C4-2B (cell line): ENCODE results near the gene NRXN3.

Experiments
- H3K27ac ChIP-seq: fragments of 450-650 bp; 2 replicates; pipeline ENCODE4 v1.5.1; 2017
- ZFX ChIP-seq: fragments of 450-650 bp; IDR thresholded peaks from 2 replicates; pipeline ENCODE4 v1.6.1; 2017
- TF ChIP-seq, protein P1 (sequence below): fragments of 450-650 bp; conservative IDR thresholded peaks from 2 replicates; pipeline ENCODE4 v1.5.1; 2017; ENCODE audit warnings: mild to moderate bottlenecking

Gene NRXN3

DNA sequence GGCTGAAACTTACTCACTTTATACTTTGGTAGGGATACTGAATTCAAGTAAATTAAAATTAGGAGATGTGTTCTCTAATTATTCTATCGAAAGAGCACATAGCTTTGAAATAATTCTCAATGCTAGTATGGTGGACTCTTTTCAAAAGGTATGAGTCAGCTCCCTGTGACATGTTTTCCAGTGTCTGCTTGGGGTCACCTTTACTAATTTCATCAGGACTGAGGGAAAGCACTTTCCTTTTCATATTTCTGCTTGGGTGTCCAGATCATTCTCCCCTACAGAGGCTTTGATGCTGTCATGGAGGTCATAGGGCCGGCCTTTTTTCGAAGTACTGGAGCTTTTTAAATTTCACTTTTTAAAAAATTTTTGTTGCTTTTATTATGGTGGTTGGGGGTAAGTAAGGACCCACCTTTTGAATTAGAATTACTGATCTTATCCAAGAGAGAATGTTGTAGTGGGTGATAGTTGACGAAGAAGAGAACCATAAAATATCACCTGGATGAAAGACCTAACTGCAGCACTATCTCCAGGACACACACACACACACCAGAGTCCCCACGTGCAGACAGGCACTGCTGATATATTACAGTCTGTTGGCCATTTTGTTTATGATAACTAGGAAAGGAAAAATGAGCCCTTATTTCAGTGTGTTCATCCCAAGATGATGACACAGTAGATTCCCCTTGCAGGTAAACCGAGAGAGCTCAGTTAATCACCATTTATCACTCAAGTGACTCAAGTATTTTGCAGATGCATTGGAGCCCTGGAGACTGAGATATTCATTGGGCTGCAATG lies 1482.5 kb downstream of the NRXN3 start:
- TF ChIP-seq, protein P1, sequence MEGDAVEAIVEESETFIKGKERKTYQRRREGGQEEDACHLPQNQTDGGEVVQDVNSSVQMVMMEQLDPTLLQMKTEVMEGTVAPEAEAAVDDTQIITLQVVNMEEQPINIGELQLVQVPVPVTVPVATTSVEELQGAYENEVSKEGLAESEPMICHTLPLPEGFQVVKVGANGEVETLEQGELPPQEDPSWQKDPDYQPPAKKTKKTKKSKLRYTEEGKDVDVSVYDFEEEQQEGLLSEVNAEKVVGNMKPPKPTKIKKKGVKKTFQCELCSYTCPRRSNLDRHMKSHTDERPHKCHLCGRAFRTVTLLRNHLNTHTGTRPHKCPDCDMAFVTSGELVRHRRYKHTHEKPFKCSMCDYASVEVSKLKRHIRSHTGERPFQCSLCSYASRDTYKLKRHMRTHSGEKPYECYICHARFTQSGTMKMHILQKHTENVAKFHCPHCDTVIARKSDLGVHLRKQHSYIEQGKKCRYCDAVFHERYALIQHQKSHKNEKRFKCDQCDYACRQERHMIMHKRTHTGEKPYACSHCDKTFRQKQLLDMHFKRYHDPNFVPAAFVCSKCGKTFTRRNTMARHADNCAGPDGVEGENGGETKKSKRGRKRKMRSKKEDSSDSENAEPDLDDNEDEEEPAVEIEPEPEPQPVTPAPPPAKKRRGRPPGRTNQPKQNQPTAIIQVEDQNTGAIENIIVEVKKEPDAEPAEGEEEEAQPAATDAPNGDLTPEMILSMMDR = no peak
- TF ChIP-seq ZFX = no peak
- no peak overlapping the region for H3K27ac ChIP-seq

DNA sequence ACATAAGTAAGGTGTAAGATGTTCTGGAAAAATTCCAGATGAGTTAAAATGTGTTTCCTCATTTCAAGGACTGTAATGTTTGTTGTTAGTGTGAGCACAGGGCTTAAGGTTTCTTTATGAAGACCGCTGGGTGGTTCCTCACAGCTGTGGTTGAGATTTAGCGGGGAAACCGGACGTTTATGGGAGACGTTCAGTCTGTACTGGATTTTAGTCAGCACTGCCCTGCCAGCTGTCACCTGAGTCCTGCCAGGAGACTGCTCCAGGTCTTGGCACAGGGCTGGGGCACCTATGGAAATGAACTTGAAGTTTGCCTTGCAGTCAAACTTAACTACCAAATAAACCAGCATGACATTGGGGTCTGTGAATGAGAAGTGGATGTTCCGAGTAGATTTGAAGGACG lies 1485.9 kb downstream of the NRXN3 start:
- no peak for TF ChIP-seq ZFX
- TF ChIP-seq, protein P1 = no peak
- no peak overlapping the region for H3K27ac ChIP-seq

DNA sequence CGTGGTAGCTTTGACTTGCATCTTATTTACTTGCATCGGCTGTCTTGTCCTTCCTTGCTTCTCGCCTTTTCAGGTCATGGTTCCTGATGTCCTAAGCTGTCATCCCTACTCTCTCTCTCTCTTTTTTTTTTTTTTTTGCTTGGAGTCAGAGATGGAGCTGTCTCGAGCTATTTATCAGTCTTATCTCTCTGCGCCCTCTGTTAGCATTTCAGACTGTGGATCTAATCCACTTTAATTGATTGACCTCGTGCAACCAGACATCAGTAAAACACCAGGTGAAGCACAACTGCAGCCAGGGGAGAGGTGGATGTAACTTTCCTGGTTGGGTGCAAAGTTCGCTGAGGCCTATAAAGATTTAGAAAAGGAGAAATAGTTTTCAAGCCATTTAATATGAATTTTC lies 1486.3 kb downstream of the NRXN3 start:
- no peak overlapping the region for H3K27ac ChIP-seq
- TF ChIP-seq, protein P1 = no peak
- TF ChIP-seq ZFX = no peak

DNA sequence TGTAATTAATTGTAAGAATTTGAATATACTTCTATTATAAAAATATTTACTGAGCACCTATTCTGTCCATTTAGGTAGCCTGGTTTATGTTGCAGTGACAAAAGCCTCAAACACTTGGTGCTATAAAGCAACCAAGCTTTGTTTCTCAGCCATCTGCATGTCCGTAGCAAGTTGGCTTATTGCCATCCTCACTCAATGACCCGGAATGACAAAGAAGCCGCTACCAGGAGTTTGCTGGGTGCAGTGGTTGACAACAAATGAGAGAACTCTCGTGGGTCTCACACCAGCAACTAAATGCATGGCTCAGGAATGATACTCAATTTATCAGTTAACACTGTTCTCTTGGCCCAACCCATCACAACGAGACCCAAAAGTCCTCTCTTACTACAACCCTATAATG lies 1488.0 kb downstream of the NRXN3 start:
- no peak overlapping the region for H3K27ac ChIP-seq
- TF ChIP-seq, protein P1 = no peak

DNA sequence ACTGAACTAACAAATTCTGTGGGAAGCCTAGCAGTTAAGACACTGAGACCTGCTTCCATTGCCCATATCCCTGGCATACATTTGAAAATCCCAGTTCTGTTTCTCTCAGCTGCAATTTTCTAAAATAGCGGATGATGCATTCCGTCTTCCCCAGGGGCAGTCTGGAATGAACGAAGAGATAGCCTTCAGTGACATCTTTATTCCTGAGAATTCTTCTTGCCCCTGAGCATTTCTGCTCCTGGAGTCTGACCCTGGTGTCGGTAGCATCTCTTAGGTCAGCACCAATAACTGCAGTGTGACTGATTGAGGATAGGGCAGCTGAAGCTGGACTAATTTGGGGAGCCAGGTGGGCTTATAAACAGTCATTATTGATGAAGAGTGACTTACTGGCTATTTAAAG lies 1488.6 kb downstream of the NRXN3 start:
- no peak overlapping the region for H3K27ac ChIP-seq
- TF ChIP-seq ZFX = no peak
- TF ChIP-seq, protein P1 = no peak

DNA sequence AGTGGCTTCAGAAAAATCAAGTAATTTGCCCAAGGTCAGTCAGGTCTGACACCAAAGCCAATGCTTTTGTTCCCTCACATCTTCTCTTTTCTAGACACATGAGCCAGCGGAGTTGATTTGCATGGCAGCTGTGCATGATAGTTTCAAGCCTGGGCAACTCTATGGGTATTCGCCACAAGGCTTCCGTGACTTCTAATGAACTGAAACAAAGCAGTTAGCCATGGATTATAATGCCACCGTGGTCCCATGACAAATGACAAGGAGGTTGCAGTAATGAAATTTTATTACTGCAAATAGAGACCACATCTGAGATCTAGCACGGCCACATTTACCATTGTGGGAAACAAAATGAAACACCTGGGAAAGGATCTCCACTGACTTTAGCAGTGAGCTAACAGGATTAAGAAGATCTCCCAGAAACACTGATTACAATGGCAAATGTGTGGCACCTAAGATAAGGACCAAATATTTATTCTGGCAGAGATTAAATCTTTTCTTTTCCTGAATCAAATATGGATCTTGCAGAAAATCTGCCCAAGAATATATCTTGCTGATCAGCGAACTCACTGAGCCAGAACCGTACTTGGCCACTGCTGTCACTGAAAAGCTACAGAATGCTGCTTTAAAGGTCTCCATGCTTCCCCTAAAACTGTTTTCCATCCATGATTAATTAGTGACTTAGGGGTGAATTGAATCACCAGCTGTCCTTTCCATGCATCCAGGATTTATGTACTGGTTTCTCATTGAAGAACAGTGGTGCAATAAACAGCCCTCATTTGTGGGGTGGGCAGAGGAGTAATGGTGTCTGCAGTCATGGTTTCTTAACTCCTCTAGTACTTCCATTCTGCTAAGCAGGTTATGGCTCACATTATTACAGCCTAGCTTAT lies 1490.1 kb downstream of the NRXN3 start:
- TF ChIP-seq, protein P1 = no peak
- no peak for TF ChIP-seq ZFX
- no peak overlapping the region for H3K27ac ChIP-seq

DNA sequence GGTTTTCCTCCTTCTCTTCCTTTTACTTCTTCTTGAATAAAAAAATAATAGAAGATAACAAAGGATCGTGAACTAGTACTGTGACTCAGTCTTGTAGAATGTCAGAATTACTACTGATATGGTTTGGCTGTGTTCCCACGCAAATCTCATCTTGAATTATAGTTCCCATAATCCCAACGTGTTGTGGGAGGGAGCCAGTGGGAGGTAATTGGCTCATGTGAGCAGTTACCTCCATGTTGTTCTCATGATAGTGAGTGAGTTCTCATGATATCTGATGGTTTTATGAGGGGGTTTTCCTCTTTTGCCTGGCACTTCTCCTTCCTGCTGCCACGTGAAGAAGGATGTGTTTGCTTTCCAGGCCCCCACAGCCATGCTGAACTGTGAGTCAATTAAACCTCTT lies 1491.6 kb downstream of the NRXN3 start:
- no peak overlapping the region for H3K27ac ChIP-seq
- TF ChIP-seq, protein P1 = no peak
